ENCODE measurements around the gene DNAI4. TPM values are rescaled to one million over a fixed set of nuclear protein-coding genes. Genes with fewer than 3 reads are reported as not detected.
"Not testable (repeated sequence)": the region's sequence is repeated elsewhere in the genome, so short reads cannot be mapped to it uniquely, and the experiment has no call there.

The DNAI4 gene
- total RNA-seq, 6 donors from 2014 or later = 7.3 to 32.5 (median 10.3) TPM

DNA sequence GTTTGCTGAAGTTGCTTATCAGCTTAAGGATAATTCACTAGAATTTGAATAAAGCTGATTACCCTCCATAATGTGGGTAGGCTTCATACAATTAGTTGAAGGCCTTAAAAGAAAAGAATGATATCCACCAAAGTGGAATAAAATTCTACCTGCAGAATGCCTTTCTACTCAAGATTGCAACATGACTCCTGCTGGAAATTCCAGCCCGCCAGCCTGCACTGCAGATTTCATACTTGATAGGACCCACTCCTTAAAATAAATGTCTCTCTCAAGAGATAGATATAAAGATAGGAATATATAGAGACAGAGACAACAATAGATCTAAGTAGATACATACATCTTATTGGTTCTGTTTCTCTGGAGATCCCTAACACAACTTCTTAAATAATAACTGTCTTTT lies 99.9 kb downstream of the DNAI4 start:
- Histone ChIP-seq H3K9me3 (no peaks in the 10 kb centered on the region), H3K4me1 (no peaks in the 10 kb centered on the region), H3K27me3 (no peaks in the 10 kb centered on the region), H3K36me3 (no peaks in the 10 kb centered on the region), H3K4me3 (no peak overlapping the region), H3K27ac (no peak overlapping the region)
- WGBS, 2 donors = 93 to 100% methylated on average over 1 of the region's 1 CpG
- DNase-seq = no peak
- TF ChIP-seq POLR2A (IDR thresholded peaks at IDR 0.05) (no peak), POLR2AphosphoS5 (IDR thresholded peaks at IDR 0.05) (no peak), EP300 (IDR thresholded peaks at IDR 0.05) (no peak)
- TF ChIP-seq, protein P1, sequence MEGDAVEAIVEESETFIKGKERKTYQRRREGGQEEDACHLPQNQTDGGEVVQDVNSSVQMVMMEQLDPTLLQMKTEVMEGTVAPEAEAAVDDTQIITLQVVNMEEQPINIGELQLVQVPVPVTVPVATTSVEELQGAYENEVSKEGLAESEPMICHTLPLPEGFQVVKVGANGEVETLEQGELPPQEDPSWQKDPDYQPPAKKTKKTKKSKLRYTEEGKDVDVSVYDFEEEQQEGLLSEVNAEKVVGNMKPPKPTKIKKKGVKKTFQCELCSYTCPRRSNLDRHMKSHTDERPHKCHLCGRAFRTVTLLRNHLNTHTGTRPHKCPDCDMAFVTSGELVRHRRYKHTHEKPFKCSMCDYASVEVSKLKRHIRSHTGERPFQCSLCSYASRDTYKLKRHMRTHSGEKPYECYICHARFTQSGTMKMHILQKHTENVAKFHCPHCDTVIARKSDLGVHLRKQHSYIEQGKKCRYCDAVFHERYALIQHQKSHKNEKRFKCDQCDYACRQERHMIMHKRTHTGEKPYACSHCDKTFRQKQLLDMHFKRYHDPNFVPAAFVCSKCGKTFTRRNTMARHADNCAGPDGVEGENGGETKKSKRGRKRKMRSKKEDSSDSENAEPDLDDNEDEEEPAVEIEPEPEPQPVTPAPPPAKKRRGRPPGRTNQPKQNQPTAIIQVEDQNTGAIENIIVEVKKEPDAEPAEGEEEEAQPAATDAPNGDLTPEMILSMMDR (IDR thresholded peaks at IDR 0.05) = no peak
- ATAC-seq (ENCODE audit: low FRiP score in 2 of 2) = no peak

DNA sequence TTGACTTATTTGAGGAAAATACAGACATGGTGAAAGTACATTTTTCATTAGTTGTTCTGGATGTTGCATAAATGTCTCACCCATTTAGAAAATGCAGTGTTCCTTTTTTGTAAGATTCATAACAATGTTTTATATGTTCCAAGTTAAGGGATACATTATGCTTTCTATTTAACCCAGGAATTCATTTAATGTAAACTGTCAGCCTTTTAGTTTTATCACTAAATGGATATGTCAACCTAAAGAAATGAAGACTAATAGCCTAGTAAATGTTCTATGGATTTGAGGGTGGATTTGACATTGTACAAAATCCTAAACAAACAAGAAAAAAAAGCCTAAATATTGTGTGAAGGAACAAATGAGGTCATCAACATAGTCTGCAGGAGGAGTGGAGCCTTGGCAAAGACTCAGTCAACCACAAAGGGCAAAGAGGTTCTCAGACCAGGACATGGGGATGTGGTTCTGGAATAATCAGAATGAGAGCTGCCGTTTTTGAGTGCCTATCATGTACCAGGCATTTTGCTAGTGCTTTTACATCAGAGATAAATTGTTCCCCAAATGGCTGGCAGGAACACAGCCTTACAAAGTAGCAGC lies 114.8 kb downstream of the DNAI4 start:
- no peak for DNase-seq
- H3K36me3 ChIP-seq = no peaks in the 10 kb centered on the region
- H3K27me3 ChIP-seq = no peaks in the 10 kb centered on the region
- WGBS, 2 donors = 65 to 87% methylated on average over 1 of the region's 1 CpG
- no peaks in the 10 kb centered on the region for H3K9me3 ChIP-seq
- TF ChIP-seq POLR2AphosphoS5 (IDR thresholded peaks at IDR 0.05) (no peak), POLR2A (IDR thresholded peaks at IDR 0.05) (no peak), EP300 (IDR thresholded peaks at IDR 0.05) (no peak)
- TF ChIP-seq, protein P1 (IDR thresholded peaks at IDR 0.05) = no peak
- H3K27ac ChIP-seq = no peak overlapping the region
- H3K4me1 ChIP-seq = no peaks in the 10 kb centered on the region
- H3K4me3 ChIP-seq = no peak overlapping the region
- no peak for ATAC-seq (ENCODE audit: low FRiP score in 2 of 2)

DNA sequence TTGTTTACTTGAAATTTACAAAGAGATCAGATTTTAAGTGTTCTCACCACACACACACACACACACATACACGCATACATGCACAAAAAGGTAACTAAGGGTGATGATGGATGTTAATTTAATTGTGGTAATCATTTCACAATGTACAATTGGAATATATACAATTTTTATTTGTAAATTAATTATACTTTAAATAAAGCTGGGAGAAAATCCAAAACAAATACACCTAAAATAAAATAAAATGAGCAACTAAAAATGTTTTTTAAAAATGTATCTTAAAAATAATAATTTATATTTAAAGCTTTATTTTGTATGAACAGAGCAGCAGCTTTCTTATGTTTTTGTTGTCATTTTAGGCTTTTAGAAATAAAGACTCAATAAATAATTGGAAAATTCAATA lies 115.4 kb downstream of the DNAI4 start:
- ATAC-seq (ENCODE audit: low FRiP score in 2 of 2) (no peak), DNase-seq (no peak)
- TF ChIP-seq POLR2A (IDR thresholded peaks at IDR 0.05) = no peak
- no peak for TF ChIP-seq EP300 (IDR thresholded peaks at IDR 0.05)
- no peak for TF ChIP-seq POLR2AphosphoS5 (IDR thresholded peaks at IDR 0.05)
- TF ChIP-seq, protein P1 (IDR thresholded peaks at IDR 0.05) = no peak
- H3K27ac ChIP-seq = no peak overlapping the region
- whole genome bisulfite sequencing, 2 donors = 95 to 97% methylated on average over 1 of the region's 1 CpG
- H3K9me3 ChIP-seq = no peaks in the 10 kb centered on the region
- no peaks in the 10 kb centered on the region for H3K4me1 ChIP-seq
- H3K36me3 ChIP-seq = no peaks in the 10 kb centered on the region
- H3K4me3 ChIP-seq = no peak overlapping the region
- no peaks in the 10 kb centered on the region for H3K27me3 ChIP-seq

DNA sequence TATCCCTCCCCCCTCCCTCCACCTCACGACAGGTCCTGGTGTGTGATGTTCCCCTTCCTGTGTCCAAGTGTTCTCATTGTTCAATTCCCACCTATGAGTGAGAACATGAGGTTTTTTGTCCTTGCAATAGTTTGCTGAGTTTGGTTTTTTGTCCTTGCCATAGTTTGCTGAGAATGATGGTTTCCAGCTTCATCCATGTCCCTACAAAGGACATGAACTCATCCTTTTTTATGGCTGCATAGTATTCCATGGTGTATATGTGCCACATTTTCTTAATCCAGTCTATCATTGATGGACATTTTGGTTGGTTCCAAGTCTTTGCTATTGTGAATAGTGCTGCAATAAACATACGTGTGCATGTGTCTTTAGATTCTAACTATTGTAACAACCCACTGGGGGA lies 128.8 kb downstream of the DNAI4 start:
- H3K27ac ChIP-seq; DNase-seq; H3K4me3 ChIP-seq; H3K4me1 ChIP-seq; ATAC-seq (ENCODE audit: low FRiP score in 2 of 2); H3K36me3 ChIP-seq; H3K27me3 ChIP-seq; H3K9me3 ChIP-seq: not testable (repeated sequence)
- 88 to 100% methylated on average over 2 of the region's 2 CpGs for WGBS, 2 donors

DNA sequence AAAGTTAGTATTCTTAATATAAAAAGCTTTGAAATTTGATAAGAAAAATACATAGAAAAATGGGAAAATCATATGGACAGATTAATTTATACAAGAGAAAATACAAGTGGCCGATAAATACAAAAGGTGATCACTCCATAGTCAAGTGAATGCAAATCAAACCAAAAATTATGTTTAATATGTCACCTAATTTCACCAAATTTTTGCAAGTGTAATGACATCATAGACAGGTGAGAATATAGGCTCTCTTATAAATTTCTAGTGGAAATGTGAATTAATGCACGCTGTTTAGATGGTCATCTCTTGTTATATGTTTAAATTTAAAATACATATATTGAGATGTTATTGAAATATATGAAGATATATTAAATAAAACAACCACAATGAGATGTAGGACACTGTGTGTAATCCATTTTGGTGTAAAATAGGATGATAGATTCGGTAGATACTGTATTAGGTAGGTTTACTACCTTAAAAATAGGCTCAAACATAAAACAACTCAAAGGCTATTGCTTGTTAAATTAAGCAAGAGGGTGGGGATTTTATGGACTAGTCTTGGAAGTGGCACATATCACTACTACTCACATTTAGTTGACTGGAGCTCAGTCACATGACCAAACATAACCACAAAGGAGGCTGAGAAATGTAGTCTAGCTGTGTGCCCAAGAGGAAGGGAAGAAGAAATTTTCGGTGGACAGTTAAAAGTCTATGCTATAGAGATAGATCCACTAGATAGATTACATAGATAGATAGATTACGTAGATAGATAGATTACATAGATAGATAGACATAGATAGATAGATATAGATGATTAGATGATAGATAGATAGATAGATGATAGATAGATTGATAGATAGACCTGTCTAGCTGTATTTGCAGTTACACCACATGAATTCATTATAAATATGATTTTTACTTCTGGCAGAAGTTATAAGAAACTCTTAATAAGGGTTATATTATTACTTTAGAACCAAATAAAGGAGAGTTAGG lies 132.7 kb downstream of the DNAI4 start:
- WGBS, 2 donors = 89 to 92% methylated on average over 5 of the region's 5 CpGs
- no peak for ATAC-seq (ENCODE audit: low FRiP score in 2 of 2)
- TF ChIP-seq POLR2AphosphoS5 (IDR thresholded peaks at IDR 0.05) (no peak), EP300 (IDR thresholded peaks at IDR 0.05) (no peak), POLR2A (IDR thresholded peaks at IDR 0.05) (no peak)
- TF ChIP-seq, protein P1 (IDR thresholded peaks at IDR 0.05) = no peak

More for the DNA sequence above, 132.7 kb downstream of the DNAI4 start:
- no peaks in the 10 kb centered on the region for H3K36me3 ChIP-seq
- H3K27me3 ChIP-seq = no peaks in the 10 kb centered on the region
- H3K9me3 ChIP-seq = no peaks in the 10 kb centered on the region
- no peak for DNase-seq
- no peak overlapping the region for H3K27ac ChIP-seq
- H3K4me3 ChIP-seq = no peak overlapping the region
- no peaks in the 10 kb centered on the region for H3K4me1 ChIP-seq

Data from upper lobe of left lung (tissue), 6 donors.